Smooth muscle cell (in vitro differentiated cells): ENCODE results near the gene AMIGO2. TPM values are rescaled to one million over a fixed set of nuclear protein-coding genes. Genes with fewer than 3 reads are reported as not detected.

Experiments
- DNase-seq: peaks from one replicate; lab custom pipeline; 2025; ENCODE audit not compliant: unreplicated experiment; lab: John Stamatoyannopoulos, UW
- H2AFZ ChIP-seq: fragments of 200-600 bp; sonication (generic); 2 replicates; pipeline ENCODE4 v1.6.0; 2016; ENCODE audit warnings: antibody characterized with exemption, low read depth, mild to moderate bottlenecking
- H3F3A ChIP-seq: fragments of 200-600 bp; sonication (generic); 2 replicates; pipeline ENCODE4 v1.6.0; 2017; ENCODE audit warnings: antibody characterized with exemption, low read depth
- H3K27ac ChIP-seq: fragments of 200-600 bp; sonication (generic); 2 replicates; pipeline ENCODE4 v1.5.1; 2016; ENCODE audit warnings: low read depth, mild to moderate bottlenecking
- H3K27me3 ChIP-seq: fragments of 200-600 bp; sonication (generic); 2 replicates; pipeline ENCODE4 v1.6.1; 2016; ENCODE audit warnings: low read depth, mild to moderate bottlenecking
- H3K36me3 ChIP-seq: fragments of 200-600 bp; sonication (generic); 2 replicates; pipeline ENCODE4 v1.5.1; 2016; ENCODE audit warnings: low read depth
- H3K4me1 ChIP-seq: fragments of 200-600 bp; sonication (generic); 2 replicates; pipeline ENCODE4 v1.5.1; 2016; ENCODE audit warnings: low read depth
- H3K4me2 ChIP-seq: fragments of 200-600 bp; sonication (generic); 2 replicates; pipeline ENCODE4 v1.6.0; 2016; ENCODE audit warnings: mild to moderate bottlenecking
- H3K4me3 ChIP-seq: fragments of 200-600 bp; sonication (generic); 2 replicates; pipeline ENCODE4 v1.5.1; 2016; ENCODE audit warnings: mild to moderate bottlenecking
- H3K79me2 ChIP-seq: fragments of 200-600 bp; sonication (generic); 2 replicates; pipeline ENCODE4 v1.6.0; 2016; ENCODE audit warnings: low read depth, mild to moderate bottlenecking
- H3K9ac ChIP-seq: fragments of 200-600 bp; sonication (generic); 2 replicates; pipeline ENCODE4 v1.6.0; 2016; ENCODE audit warnings: low read depth
- H3K9me3 ChIP-seq: fragments of 200-600 bp; sonication (generic); replicated peaks from 2 replicates; pipeline ENCODE4 v1.5.1; 2016; ENCODE audit warnings: low read depth
- H4K20me1 ChIP-seq: fragments of 200-600 bp; sonication (generic); 2 replicates; pipeline ENCODE4 v1.6.0; 2016; ENCODE audit warnings: low read depth
- WGBS: methylation state at CpG from one replicate; pipeline ENCODE4 v1.1.7; 2016; ENCODE audit warnings: low lambda C conversion rate; 5-methylcytosine and 5-hydroxymethylcytosine counted together
- polyA plus RNA-seq: library from polyadenylated mRNA; unstranded; fragments of >200 nt; fragmentation: Nextera tagmentation; extraction: Ambion mirVana; gene quantifications from 2 replicates; pipeline ENCODE4 v1.2.1, GENCODE V29; 2016
- total RNA-seq: library from RNA; depleted of rRNA; stranded (reverse); fragments of >200 nt; gene quantifications from 2 replicates; pipeline ENCODE4 v1.2.3, GENCODE V29; 2014
- TF ChIP-seq, protein P1 (sequence below): fragments of 200-600 bp; sonication (generic); IDR thresholded peaks from 2 replicates; pipeline ENCODE4 v1.5.1; 2017; ENCODE audit warnings: borderline replicate concordance, mild to moderate bottlenecking, antibody characterized with exemption; ENCODE audit not compliant: insufficient read depth, poor library complexity, severe bottlenecking

The AMIGO2 gene
- total and polyA plus RNA-seq, 2 experiments from 2014 or later: 30.4 to 59.6 TPM

DNA sequence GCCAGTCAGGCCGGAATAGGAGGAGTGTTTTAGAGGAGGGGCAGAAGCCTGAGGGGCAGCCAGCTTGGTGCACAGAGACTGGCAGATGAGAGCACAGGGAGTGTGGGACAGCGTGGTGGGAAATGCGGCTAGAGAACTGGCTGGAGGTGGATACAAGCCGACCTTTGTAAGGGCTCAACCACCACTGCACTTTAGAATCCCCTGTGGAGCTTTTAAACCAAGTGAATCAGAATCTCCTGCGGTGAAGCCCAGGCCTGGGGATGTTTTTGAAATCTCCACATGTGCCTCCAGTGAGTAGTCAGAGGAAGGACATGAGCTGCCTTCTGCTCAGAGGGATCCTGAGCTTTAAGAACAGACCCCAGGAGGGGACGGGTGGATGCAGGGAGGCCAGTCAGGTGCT, 11.2 kb downstream of the AMIGO2 start:
- Histone ChIP-seq H3K9ac (no peak overlapping the region), H3F3A (no peaks in the 10 kb centered on the region), H2AFZ (no peak overlapping the region), H3K4me2 (no peak overlapping the region), H4K20me1 (no peaks in the 10 kb centered on the region), H3K4me3 (no peak overlapping the region), H3K79me2 (no peaks in the 10 kb centered on the region), H3K36me3 (no peaks in the 10 kb centered on the region), H3K27me3 (no peaks in the 10 kb centered on the region), H3K4me1 (peaks cover 5% of the 10 kb centered on the region), H3K27ac (no peak overlapping the region), H3K9me3 (no peaks in the 10 kb centered on the region)
- WGBS: 51% methylated on average over 6 of the region's 6 CpGs
- TF ChIP-seq, protein P1, sequence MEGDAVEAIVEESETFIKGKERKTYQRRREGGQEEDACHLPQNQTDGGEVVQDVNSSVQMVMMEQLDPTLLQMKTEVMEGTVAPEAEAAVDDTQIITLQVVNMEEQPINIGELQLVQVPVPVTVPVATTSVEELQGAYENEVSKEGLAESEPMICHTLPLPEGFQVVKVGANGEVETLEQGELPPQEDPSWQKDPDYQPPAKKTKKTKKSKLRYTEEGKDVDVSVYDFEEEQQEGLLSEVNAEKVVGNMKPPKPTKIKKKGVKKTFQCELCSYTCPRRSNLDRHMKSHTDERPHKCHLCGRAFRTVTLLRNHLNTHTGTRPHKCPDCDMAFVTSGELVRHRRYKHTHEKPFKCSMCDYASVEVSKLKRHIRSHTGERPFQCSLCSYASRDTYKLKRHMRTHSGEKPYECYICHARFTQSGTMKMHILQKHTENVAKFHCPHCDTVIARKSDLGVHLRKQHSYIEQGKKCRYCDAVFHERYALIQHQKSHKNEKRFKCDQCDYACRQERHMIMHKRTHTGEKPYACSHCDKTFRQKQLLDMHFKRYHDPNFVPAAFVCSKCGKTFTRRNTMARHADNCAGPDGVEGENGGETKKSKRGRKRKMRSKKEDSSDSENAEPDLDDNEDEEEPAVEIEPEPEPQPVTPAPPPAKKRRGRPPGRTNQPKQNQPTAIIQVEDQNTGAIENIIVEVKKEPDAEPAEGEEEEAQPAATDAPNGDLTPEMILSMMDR: no peak
- DNase-seq: no peak

DNA sequence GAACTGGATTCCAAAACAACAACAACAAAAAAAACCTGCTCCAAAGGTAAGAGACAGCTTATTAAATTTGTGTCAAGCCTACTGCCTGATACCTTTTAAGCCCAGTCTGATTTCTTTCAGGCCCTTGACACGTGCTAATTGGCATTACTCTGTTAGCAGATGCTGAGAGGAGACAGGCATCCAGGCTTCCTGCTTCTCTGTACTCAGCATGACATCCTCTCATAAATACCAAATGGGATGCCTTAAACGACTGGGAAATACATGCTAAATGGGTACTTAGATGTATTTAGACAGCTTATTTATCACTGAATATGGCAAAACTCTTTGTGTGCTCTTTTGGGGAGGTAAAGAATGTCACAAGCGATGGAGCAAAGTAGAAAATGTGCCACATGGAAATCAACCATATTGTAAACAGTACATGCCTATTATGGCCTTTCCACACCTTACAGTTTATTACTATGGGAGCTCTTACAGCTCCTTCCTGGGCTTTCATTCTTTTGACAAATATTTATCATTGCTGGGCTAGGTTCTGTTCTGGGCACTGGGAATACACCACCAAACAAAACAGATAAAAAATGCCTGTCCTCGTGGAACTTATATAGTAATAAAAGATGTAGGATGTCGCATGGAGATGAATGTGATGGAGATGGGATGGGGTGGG, 11.9 kb downstream of the AMIGO2 start:
- no peak for DNase-seq
- TF ChIP-seq, protein P1: no peak
- WGBS: 54% methylated on average over 5 of the region's 5 CpGs

DNA sequence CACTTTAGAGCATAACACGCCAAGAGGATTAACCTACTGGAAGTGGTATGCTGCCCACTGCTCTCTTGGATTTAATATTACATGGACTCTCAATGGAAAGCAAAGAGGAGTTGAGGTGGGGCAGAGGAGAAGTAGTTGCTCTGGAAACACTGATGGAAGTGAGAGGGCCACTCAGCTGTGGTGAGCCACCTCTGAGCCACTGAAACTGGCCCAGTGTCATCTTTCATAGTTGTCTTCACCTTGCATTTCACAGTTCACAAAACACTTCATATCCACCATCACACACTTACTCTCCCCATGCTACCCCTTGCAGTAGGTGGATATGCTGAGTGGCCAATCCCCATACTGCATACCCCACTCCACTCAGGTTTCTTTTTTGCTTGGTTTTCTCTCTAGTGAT, 12.6 kb downstream of the AMIGO2 start:
- H3K27me3 ChIP-seq: no peaks in the 10 kb centered on the region
- no peak overlapping the region for H3K4me3 ChIP-seq
- H3K79me2 ChIP-seq: no peaks in the 10 kb centered on the region
- no peak overlapping the region for H3K27ac ChIP-seq
- H3K9ac ChIP-seq: no peak overlapping the region
- H3K9me3 ChIP-seq: no peaks in the 10 kb centered on the region
- 93% methylated on average over 1 of the region's 1 CpG for WGBS
- no peak overlapping the region for H2AFZ ChIP-seq
- TF ChIP-seq, protein P1: no peak
- H3F3A ChIP-seq: no peaks in the 10 kb centered on the region
- no peaks in the 10 kb centered on the region for H4K20me1 ChIP-seq
- no peak overlapping the region for H3K4me2 ChIP-seq
- DNase-seq: no peak
- H3K4me1 ChIP-seq: peaks cover 5% of the 10 kb centered on the region
- H3K36me3 ChIP-seq: no peaks in the 10 kb centered on the region

More for the DNA sequence above, 11.9 kb downstream of the AMIGO2 start:
- Histone ChIP-seq H4K20me1 (no peaks in the 10 kb centered on the region), H3K4me2 (no peak overlapping the region), H3K27ac (no peak overlapping the region), H3K36me3 (no peaks in the 10 kb centered on the region), H3K9ac (no peak overlapping the region), H3K9me3 (no peaks in the 10 kb centered on the region), H3K4me3 (no peak overlapping the region), H3K79me2 (no peaks in the 10 kb centered on the region), H3K27me3 (no peaks in the 10 kb centered on the region), H2AFZ (no peak overlapping the region), H3F3A (no peaks in the 10 kb centered on the region), H3K4me1 (peaks cover 5% of the 10 kb centered on the region)
